Hematopoietic multipotent progenitor cell treated with erythropoietin and hydrocortisone succinate and interleukin-3 and kit ligand, for 17 days (in vitro differentiated cells): ENCODE results near the gene TGIF2.
"Not testable (repeated sequence)": the region's sequence is repeated elsewhere in the genome, so short reads cannot be mapped to it uniquely, and the experiment has no call there.

Experiments
- DNase-seq: peaks from one replicate; pipeline ENCODE4 v3.0.0-alpha.2; 2015; ENCODE audit warnings: low spot score

Gene TGIF2

DNA sequence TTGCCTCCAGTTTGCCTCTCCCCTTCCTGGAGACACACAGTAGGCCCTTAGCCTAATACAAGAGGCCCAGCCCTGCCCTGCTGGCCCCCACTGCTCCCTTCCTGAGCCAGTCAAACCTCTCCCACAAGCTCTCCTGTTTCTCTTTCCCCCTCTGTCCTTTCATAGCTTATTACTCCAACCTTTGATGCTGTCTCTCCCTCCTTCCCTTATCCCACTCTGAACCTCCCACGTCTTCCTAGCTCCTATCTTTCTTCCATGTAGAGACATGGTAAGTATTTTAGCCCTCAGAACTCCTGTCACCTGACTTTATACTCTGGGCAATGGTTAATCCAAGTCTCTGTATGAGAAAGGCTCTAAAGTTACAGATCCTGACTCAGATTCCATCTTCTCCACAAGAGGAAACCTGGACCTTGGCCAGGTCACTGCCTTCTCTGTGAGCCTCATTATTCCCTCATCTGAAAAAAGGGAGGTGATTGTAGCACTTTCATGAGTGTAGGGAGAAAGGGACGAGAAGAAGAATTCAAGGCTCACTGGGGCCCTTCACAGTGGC, 6.7 kb downstream of the TGIF2 start:
- no peak for DNase-seq

DNA sequence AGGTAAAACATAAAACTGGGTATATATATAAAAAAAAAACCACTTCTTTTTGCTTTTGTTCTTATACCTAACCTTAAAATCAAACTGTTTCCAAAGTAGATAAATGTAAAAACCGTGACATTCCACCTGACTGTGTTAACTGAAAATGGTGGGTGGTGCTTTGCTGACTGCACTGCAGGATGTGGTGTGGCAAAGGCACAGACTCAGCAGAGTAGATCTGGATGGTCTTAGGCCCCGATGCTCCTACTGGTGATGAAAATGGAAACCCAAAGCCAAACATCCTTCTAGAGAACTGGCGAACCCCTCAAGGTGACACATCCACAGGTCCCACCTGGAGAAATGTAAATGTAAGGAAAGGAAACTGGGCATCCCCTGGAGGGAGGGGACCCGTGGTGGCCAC, 8.9 kb downstream of the TGIF2 start:
- no peak for DNase-seq

DNA sequence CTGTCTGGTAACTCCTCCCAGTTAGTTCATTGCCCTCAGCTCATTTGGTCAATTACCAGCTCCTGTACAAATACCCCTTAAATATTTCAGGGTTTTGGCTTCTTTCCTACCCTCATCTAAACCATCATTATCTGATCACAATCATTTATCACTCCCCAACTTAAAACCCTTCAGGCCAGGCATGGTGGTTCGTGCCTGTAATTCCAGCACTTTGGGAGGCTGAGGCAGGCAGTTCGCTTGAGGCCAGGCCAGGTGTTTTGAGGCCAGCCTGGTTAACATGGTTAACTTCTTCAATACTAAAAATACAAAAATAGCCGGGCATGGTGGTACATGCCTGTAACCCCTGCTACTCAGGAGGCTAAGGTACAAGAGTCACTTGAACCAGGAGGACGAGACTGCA, 9.4 kb downstream of the TGIF2 start:
- no peak for DNase-seq

DNA sequence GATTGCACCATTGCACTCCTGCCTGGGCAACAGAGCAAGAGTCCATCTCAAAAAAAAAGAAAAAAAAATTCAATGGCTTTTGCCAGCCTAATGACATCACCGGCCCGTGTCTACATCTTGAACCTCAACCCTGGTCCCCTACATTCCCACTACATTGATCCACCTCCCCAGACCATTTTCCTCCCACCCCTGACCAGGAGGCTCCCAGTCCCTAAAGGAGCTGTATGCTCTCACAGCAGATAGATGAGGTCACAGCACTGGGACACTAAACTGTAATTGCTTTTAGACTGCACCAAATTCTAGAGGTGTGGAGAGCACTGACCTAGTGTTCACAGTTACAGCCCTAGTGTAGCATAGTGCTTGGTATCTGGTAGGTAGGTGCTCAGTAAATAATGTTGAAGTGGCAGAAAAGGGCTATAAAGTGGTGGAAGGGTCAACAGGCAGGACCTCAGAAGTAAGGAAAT, 10.7 kb downstream of the TGIF2 start:
- DNase-seq, result no peak

DNA sequence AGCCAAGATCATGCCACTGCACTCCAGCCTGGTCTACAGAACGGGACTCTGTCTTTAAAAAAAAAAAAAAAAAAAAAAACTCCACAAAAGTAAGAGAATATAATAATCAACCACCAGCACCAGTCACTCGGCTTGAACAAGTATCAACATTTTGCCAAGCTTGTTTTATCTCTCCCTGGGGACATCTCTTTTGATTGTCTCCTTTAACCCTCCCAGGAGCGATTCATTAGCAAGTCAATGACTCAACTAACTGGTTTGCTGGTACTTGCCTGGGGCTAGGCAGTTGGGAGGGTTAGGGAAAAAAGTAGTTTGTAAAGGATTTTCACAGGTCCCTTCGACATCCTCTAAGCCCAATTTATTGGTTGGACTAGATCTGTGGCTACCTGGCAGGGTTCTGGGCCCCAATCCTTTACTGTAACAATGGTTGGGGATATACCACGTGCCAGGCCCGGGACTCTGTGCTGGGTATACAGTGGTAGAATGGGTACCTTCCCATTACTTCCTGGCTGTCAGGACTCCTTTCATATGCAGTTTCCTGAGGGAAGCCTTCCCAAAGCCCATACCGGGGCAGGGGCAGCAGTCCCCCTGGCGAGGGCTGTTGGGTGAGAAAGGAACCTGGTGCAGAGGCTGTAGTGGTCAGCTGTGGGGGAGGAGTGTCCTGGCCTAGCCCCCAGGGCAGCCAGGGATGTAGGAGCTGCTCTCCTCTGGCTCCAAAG, 12.2 kb downstream of the TGIF2 start:
- DNase-seq, result no peak

DNA sequence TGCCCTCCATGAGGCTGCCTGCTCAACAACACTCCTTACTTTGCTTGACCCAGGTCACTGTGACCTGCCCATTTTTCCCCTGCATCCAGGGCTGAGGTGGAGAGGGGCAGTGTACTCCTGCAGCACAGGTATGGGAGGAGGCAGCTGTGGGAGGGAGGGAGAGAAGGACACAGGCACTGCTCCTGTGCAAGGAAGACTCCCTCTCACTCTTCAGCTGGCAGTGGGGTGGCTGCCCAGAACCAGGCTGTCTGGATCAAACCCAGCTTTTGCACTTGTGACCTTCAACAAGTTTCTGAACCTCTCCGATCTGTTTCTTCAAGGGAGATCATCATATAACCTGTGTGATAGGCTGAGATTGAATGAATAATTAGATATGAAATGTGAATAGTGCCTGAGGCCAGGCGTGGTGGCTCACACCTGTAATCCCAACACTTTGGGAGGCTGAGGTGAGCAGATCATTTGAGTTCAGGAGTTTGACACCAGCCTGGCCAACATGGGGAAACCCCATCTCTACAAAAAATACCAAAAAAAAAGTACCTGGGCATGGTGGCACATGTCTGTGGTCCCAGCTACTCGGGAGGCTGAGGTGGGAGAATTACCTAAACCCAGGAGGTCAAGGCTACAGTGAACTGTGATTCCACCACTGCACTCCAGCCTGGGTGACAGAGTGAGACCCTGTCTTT, 14.1 kb downstream of the TGIF2 start:
- no peak for DNase-seq

DNA sequence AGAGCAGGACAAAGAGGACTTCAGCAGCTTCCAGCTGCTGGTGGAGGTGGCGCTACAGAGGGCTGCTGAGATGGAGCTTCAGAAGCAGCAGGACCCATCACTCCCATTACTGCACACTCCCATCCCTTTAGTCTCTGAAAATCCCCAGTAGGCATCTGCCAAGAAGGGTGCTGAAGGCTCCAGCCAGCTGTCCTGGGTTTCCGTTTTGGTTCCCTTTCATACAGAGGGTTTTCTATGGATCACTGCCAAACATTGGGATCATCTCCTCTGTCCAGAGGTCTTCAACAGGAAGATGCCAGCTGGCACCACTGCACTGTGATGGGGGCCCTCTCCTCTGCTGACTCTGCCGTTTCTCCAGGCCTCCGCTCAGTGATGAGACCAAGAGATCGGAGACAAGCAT, 17.9 kb downstream of the TGIF2 start:
- no peak for DNase-seq

DNA sequence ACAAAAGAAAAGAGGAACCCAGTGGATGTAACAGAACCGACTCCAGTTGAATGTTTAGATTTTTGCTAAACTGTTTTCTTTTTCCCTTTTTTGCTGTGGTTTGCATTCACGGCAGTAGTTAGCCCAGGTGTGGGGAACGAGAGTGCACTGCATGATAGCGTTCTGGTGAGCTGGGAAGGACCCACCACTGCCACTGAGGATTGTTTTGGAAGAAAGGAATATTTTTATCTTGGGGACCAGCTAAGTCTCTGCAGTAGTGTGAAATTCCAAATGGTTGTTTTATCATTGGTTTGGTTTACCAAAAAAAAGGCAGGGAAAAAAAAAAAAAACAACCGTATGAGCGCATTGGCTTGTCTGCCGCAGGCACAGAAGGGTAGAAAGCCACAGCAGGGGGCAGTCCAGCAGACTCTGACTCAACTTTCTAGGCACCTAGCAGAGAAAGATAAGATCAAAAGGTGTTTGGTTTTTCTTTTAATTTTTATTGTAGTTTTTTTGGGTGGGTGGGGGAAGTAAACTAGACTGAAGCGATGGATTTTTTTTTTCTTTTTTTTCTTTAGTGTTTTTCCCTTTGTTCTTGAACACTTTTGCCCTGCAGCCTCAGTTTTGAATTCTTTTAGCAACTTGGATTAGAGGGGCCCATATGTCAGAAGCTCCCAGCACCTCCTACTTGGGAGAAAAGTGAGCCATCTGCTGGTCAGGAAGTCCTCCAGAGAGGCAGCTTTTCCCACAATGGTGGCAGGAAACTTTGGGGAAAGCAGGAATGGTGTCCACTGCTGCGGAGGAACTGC, 18.7 kb downstream of the TGIF2 start:
- no peak for DNase-seq

DNA sequence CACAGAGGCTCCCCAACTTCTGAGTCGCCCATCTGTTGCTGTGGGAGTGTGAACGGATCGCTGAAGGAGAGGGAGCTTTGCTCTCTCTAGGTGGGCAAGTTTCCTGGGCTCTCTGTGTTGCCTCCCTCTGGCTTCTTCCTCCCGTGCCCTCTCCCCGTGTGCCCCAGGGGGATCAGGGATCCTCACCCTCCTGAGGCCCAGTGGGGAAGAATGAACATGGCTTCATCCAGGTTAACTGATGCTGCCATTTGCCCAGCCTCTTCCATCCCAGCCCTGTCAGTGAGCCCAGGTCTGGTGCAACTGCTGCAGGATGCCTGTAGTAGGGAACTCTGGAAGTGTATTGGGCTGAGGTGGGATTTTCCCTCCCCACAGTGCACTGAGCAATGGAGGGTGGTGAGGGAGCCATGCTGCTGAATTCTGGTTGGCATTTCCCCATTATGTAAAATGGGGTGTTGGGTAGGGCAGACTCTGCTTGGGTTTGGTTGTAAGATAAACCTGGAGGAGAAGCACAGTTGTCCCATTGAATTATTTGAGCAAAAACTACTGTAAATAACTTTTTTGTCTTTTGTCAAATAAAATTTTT, 20.0 kb downstream of the TGIF2 start:
- DNase-seq, result no peak

DNA sequence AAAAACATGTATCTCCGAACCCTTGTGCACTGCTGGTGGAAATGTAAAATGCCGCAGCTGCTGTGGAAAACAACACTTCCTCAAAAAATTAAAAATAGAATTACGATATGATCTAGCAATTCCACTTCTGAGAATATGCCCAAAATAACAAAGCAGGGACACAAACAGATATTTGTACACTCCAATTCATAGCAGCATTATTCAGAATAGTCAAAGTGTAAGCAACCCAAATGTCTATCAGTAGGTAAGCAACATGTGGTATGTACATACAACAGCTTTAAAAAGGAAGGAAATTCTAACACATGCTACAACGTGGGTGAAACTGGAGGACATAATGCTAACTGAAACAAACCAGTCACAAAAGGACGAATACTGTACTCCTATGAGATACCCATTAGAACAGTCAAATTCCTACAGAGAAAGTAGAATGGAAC, 26.5 kb downstream of the TGIF2 start:
- no peak for DNase-seq

DNA sequence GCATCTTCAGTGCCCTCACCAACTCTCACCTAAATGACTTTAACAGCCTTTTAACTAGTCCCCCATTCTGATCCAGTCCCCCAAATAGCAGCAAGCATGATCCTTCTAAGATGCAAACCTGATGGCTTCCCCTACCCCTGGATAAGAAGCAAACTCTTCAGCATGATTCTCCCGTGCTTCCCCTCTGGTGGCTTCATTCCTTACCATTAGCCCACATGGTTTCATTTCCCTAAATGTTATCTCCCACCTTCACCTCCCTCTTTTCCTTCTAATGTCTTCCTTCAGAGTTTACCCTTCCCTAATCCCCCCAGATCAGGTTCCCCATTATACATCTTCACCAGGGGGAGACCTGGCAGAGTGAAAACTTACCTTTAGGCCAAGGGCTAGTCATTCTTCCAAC, 28.1 kb downstream of the TGIF2 start:
- no peak for DNase-seq

DNA sequence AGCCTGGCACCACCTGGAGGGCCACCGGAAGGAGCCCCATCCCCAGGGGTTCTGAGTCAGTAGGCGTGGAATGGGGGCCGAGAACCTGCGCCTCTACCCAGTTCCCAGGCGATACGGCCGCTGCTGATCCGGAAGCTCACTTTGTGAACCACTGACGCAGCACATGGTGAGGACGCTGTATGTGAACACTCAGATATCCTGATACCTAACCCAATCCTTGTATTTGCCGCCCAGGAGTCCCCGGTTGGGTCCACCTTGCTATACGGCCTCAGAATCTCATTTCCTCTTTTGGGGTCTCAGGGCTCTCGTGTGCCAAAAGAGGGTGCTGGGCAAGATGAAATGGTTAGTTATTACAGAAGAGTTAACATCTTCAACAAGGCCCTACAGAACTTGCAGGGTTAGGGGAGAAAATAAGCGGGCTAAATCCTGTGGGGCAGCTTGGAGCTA, 31.6 kb downstream of the TGIF2 start:
- DNase-seq, result no peak

DNA sequence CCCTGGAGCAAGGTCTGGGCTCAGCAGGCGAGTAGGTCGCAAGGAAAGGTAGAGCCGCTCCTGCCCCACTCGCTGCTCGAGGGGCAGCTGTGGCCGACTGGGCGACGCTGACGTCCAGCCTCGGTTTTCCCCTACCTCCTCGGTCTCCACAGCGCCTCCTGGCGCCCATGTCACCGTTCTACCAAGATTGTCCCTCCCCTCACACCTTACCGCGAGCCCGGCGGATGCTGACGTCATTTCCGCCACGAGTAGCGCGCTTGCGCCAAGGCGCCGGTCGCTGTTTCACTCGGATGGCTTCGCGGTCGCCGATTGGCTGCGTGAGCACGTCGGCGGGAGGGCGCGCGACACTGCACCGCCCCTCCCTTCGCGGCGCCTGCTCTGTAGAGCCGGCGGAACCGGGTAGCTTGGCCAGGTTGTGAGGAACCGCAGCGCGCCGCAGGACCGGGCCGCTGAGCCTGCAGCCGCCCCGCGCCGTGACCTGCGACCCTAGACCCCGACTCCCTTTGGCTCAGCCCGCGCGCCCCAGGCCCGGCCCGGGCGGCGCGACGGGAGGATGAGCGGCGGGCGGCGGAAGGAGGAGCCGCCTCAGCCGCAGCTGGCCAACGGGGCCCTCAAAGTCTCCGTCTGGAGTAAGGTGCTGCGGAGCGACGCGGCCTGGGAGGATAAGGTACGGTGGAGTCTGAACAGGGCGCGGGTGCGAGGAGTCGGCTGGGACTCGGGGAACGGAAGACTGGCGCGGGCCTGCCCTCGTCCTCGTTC, 32.2 kb downstream of the TGIF2 start, which contains the start of gene RAB5IF:
Gene RAB5IF (plus strand): TSS at position 381 of the 759 bp plus-strand sequence. CDS start 173 bp downstream, at position 554.
- peak; percentile 99 for DNase-seq

DNA sequence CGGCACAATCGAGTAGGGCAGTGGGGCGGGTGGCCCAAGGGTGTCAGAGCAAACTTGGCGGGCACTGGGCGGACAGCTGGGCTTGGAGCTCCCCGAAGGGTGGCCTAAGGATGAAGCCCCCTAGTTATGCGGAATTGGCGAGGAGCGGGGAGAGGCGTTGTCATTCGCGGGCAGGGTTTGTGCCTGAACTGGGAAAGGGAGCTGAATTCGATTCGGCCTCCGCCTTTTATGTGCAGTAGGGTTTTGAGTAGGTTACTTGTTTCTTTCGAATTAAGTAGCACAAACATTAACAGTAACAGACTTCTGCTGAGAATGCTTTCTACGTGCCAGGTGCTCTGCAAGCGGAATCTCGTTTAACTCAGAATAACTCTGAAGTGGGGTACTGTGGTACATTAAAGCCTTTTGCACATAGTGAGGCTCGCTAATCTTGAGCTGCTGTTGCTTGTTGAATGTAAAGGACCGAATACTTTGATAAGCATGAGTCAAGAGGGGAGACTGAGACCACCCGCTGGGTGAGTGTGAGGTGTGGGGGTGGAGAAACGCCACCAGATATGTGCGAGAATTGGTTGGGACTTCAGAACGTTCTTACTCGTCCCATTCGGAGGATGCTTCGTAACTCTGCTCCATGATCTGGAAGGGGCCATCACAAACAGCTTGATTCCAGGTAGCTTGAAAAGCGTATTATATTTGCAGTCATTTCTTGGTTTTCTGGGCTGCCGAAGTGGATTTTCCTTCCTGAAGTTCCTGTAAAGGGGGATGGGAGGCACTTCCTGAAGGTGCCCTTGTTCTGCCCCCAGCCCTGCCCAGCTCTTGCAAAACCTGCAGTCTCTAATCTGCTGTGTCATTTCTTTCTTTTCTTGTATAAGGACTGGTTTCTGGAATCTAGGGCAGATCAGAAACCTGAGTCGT, 33.0 kb downstream of the TGIF2 start:
- DNase-seq, result peak; percentile 21

DNA sequence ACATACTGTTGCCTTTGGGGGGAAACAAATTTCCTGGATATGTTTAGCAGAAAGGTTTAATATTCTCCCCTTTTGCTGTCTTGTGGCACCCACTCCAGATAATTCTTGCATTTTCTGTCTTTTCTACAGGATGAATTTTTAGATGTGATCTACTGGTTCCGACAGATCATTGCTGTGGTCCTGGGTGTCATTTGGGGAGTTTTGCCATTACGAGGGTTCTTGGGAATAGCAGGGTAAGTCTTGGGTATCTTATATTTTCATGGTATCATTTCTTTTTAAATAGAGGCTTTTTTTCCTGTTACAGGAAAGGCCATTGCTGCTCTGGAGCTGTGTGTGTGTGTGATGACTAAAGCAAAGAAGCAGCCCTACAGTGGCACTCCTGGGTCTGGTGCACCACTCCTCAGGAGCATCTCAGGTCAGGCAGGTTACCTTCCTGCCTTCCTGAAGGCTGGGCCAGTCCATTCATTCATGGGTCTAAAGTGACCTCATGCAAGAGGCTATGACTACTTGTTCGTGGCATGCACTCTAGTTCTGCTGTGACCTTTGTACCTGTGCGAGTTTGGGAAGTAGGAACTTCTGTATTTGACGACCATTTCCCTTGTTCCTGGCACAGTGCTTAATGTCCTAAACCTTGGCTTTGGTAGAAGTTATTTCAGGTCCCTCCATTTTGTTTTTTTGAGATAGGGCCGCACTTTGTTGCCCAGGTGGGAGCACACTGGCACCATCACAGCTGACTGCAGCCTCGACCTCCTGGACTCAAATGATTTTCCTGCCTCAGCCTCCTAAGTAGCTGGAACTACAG, 34.4 kb downstream of the TGIF2 start:
- DNase-seq, result no peak

DNA sequence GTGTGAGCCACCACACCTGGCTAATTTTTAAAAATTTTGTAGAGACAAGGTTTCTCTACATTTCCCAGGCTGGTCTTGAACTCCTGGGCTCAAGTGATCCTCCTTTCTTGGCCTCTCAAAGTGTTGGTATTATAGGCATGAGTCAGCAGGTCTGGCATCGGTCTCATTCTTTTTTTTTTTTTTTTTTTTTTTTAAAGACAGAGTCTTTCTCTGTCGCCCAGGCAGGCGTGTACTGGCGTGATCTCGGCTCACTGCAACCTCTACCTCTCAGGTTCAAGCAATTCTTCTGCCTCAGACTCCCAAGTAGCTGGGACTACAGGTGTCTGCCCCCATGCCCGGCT, 35.0 kb downstream of the TGIF2 start:
- not testable (repeated sequence) for DNase-seq

DNA sequence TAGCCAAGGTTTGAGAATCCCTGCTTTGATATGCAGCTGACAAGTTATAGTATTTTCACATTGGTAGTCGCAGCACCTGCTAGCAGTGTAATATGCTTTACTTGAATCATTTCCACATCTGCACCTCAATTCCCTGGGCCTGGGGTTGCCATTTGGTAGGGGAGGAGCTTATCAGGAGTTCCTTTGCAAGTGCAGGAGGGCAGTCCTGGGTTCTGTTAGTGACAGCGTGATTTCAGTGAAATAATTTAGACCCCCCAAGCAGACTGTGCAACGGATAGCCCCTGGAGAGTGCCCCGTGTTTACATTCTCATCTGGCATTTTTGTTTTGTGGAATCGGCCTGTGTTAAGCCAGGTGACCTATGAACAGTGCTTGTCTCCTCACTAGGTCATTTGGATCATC, 38.2 kb downstream of the TGIF2 start:
- DNase-seq, result no peak

DNA sequence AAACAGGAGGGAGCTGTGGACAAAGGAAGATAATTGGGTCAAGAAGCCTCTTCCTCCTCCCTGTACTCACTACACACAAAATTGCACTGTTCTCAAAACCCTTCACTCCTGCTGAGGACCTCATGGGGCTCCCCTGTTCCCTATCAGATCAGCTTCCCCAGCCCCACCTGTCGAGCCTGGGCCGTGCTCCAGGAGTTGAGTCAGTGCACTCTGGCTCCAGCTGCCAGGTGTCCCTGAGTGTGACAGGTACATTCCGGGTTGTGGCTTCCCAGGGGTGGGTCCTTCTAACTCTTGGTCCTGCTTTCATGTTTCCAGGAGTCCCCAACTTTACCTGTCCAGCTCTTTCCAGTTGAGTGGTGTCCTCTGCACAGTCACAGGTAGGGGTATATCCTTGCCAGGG, 40.6 kb downstream of the TGIF2 start:
- no peak for DNase-seq

DNA sequence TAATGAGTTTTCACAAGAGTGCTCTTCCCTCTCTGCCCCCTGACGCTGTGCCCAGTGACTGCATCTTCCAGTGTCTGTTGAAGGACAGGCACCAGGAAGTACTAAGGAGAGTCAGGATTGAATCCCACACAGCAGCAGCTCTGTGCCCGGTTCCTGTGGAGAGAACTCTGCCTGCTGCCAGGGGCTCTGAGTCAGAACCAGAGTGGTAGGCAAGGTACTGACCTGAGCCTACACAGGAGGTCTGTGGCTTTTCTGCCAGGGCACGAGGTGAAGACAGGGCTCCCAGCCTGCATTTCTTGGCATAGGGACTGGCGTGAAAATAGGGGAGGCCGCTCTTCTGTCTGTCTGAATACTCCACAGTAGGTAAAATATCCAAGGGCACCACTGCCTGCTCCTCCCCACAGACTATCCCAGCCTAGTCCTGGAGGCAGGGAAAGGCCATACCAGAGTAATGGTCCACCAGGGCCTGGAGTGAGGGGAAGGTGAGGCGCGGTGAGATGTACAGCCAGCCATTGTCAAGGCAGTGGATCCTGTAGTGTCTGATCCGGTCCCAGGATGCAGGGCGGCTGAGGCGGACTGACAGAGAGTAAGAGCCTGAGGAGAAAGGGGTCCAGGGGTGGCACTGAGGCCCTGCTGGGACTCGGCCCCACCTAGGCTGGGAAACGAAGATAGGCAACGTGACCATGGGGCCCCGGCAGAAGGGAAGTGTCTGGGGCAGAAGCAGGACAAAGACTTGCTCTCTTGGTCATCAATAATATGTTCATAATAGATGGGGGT, 41.6 kb downstream of the TGIF2 start:
- no peak for DNase-seq
